Measurements from ENCODE around the gene FBXO36. TPM values are rescaled to one million over a fixed set of nuclear protein-coding genes. Genes with fewer than 3 reads are reported as not detected.

Gene FBXO36
- total and polyA plus RNA-seq, 2 of the 8 experiments (the other 6 are each of a cell fraction or from before 2014, with no cell fraction given), result 3.4 TPM

DNA sequence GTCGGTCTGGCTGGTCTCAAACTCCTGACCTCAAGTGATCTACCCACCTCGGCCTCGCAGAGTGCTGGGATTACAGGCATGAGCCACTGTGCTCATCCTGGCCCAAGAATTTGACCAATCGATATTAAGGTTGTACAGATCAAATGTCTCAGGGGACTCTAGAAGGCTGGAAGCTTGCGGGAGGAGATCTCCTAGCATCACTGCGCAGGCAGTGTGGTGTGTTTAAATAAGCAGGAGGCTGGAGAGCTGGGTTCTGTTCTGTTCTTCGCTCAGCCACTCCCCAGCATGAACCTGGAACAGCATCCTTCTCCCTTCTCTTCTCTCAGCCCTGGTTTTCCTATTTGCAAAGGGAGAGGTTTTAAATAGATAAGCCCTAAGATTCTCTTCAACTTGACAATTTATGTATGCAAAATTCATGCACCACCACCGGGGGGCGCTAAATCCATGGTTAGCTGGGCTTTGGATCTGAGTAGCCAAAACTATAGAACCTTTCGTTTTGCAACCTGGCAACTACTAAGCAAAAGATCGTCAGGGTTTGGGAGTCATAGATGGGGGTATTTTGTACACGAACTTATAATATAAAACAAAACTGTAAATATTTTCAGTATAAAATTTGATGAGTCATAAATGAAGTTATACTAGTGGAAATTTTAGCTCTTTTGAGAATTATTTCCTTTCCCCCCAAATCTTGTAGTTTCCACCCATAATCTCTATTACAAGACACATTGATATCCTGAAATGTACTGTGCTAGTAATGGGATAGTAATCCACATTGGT is 85.8 kb downstream of the FBXO36 start (continued):
- no peak for TF ChIP-seq RBBP5 (IDR thresholded peaks at IDR 0.05; ENCODE audit: borderline replicate concordance, low read depth, low read length)
